Panc1 (cell line): Measurements from ENCODE around the gene IFNAR2. TPM values are rescaled to one million over a fixed set of nuclear protein-coding genes. Genes with fewer than 3 reads are reported as not detected.

Source experiments
- ATAC-seq: fragments of 200-7000 bp; cut with Tn5 transposase; 2 replicates; pipeline ENCODE4 v1.9.1; 2020; ENCODE audit warnings: mild to moderate bottlenecking, moderate library complexity
- BruUV-seq: library from RNA; stranded (reverse); fragments of 400-500 nt; replicated peaks from 2 replicates; lab custom pipeline; 2021; lab: Mats Ljungman, UMichigan
- CTCF ChIA-PET: fragments of 300-600 bp; sonication (Branson Sonifier 250); formaldehyde crosslinking; loops from one replicate; lab custom pipeline; 2022; ENCODE audit warnings: antibody characterized with exemption; lab: Charles Lee
- POLR2A ChIA-PET: fragments of 300-600 bp; sonication (Branson Sonifier 250); formaldehyde crosslinking; loops from one replicate; lab custom pipeline; 2022; ENCODE audit warnings: antibody characterized with exemption; lab: Charles Lee
- DNase-seq: peaks from one replicate; pipeline ENCODE4 v3.0.0-alpha.2; 2010; ENCODE audit warnings: low read depth, low spot score
- H3K27ac ChIP-seq: 2 replicates; pipeline ENCODE4 v1.5.1; 2011; ENCODE audit warnings: mild to moderate bottlenecking, low read length, inconsistent platforms
- H3K27me3 ChIP-seq: fragments of 200-500 bp; sonication (Bioruptor generic); 2 replicates; pipeline ENCODE4 v1.6.0; 2014; ENCODE audit warnings: low read length, inconsistent platforms; ENCODE audit not compliant: control insufficient read depth, insufficient read depth
- H3K36me3 ChIP-seq: fragments of 200-500 bp; sonication (Bioruptor generic); 2 replicates; pipeline ENCODE4 v1.5.1; 2014; ENCODE audit warnings: inconsistent platforms, mild to moderate bottlenecking, low read length, moderate library complexity; ENCODE audit not compliant: control insufficient read depth, insufficient read depth
- H3K4me1 ChIP-seq: 2 replicates; pipeline ENCODE4 v1.5.1; 2011; ENCODE audit warnings: inconsistent platforms, mild to moderate bottlenecking, low read length, moderate library complexity; ENCODE audit not compliant: control insufficient read depth, insufficient read depth
- H3K4me3 ChIP-seq, 2 experiments: 2 replicates each; pipeline ENCODE4 v1.5.1; 2011 to 2012; ENCODE audit warnings: low read depth in 2 of 2, low read length in 2 of 2, mild to moderate bottlenecking in 2 of 2, inconsistent platforms in 1 of 2, moderate library complexity in 1 of 2
- H3K9me3 ChIP-seq: fragments of 200-500 bp; sonication (Bioruptor generic); 2 replicates; pipeline ENCODE4 v1.5.1; 2014; ENCODE audit warnings: low read depth, mild to moderate bottlenecking, inconsistent platforms, low read length, moderate library complexity; ENCODE audit not compliant: control insufficient read depth, insufficient read depth
- POLR2AphosphoS5 ChIP-seq: IDR thresholded peaks from 2 replicates; pipeline ENCODE4 v1.6.1; 2012; ENCODE audit warnings: mild to moderate bottlenecking, low read depth, low read length, moderate library complexity
- SIN3A ChIP-seq: IDR thresholded peaks from 2 replicates; pipeline ENCODE4 v1.6.1; 2012; ENCODE audit warnings: low read depth, mild to moderate bottlenecking, low read length, moderate library complexity, borderline replicate concordance; ENCODE audit not compliant: insufficient read depth
- TCF7L2 ChIP-seq: IDR thresholded peaks from 2 replicates; pipeline ENCODE4 v1.6.1; 2011; ENCODE audit warnings: mild to moderate bottlenecking, low read depth, low read length, inconsistent platforms
- in situ Hi-C: cut with HindIII; loops from 2 replicates; pipeline ENCODE4 v1.10.0; 2016; ENCODE audit warnings: low sequenced_read_pairs, low pct_unique_long_range_greater_than_20kb
- intact Hi-C: fragments of 100-400 bp; cut with micrococcal nuclease; formaldehyde crosslinking; loops from one replicate; pipeline ENCODE4 v1.10.0; 2022; ENCODE audit not compliant: unreplicated experiment
- total RNA-seq: library from RNA; stranded (reverse); gene quantifications from one replicate; pipeline ENCODE4 v1.2.1, GENCODE V29; 2021; ENCODE audit not compliant: unreplicated experiment
- TF ChIP-seq, protein P1 (sequence below), 2 experiments: IDR thresholded peaks; 2 replicates each; pipeline ENCODE4 v1.6.1; 2011 to 2012; ENCODE audit warnings: low read depth in 2 of 2, control low read depth in 1 of 2, low read length in 1 of 2, mild to moderate bottlenecking in 1 of 2, moderate library complexity in 1 of 2; ENCODE audit not compliant: insufficient read depth in 1 of 2
- TF ChIP-seq, protein P2 (sequence below): fragments of 450-650 bp; IDR thresholded peaks from 2 replicates; pipeline ENCODE4 v1.5.1; 2017; ENCODE audit warnings: mild to moderate bottlenecking

The IFNAR2 gene
- total RNA-seq, 1 experiment from 2014 or later, result 18.2 TPM

DNA sequence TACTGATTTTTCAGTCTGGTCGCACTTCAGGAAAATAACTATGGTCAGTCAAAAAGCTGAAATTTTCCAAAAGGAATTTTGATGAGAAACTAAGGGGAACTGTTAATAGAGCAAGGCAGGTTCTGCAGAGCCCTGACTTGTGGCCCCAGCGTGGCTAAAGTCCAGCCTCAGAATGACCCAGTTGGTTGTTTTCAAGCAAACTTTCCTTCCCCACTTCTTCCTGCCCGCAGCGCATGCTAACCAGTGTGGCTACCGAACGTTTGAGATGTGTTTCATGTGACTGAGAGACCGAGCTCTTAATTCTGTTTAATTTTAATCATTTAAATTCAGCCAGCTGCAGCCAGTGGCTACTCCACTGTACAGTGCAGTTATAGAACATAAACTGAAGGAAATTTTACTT lies 30.3 kb downstream of the IFNAR2 start:
- H3K4me1 ChIP-seq, result no peaks in the 10 kb centered on the region
- no peaks in the 10 kb centered on the region for H3K27me3 ChIP-seq
- no peak overlapping the region for H3K27ac ChIP-seq
- H3K9me3 ChIP-seq, result no peaks in the 10 kb centered on the region
- TF ChIP-seq TCF7L2 (no peak), SIN3A (no peak), POLR2AphosphoS5 (no peak)
- TF ChIP-seq, protein P1, sequence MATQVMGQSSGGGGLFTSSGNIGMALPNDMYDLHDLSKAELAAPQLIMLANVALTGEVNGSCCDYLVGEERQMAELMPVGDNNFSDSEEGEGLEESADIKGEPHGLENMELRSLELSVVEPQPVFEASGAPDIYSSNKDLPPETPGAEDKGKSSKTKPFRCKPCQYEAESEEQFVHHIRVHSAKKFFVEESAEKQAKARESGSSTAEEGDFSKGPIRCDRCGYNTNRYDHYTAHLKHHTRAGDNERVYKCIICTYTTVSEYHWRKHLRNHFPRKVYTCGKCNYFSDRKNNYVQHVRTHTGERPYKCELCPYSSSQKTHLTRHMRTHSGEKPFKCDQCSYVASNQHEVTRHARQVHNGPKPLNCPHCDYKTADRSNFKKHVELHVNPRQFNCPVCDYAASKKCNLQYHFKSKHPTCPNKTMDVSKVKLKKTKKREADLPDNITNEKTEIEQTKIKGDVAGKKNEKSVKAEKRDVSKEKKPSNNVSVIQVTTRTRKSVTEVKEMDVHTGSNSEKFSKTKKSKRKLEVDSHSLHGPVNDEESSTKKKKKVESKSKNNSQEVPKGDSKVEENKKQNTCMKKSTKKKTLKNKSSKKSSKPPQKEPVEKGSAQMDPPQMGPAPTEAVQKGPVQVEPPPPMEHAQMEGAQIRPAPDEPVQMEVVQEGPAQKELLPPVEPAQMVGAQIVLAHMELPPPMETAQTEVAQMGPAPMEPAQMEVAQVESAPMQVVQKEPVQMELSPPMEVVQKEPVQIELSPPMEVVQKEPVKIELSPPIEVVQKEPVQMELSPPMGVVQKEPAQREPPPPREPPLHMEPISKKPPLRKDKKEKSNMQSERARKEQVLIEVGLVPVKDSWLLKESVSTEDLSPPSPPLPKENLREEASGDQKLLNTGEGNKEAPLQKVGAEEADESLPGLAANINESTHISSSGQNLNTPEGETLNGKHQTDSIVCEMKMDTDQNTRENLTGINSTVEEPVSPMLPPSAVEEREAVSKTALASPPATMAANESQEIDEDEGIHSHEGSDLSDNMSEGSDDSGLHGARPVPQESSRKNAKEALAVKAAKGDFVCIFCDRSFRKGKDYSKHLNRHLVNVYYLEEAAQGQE (IDR thresholded peaks at IDR 0.05; ENCODE audit: insufficient read depth in 1 of 2, low read depth in 2 of 2, low read length in 1 of 2), result no peak
- TF ChIP-seq, protein P2, sequence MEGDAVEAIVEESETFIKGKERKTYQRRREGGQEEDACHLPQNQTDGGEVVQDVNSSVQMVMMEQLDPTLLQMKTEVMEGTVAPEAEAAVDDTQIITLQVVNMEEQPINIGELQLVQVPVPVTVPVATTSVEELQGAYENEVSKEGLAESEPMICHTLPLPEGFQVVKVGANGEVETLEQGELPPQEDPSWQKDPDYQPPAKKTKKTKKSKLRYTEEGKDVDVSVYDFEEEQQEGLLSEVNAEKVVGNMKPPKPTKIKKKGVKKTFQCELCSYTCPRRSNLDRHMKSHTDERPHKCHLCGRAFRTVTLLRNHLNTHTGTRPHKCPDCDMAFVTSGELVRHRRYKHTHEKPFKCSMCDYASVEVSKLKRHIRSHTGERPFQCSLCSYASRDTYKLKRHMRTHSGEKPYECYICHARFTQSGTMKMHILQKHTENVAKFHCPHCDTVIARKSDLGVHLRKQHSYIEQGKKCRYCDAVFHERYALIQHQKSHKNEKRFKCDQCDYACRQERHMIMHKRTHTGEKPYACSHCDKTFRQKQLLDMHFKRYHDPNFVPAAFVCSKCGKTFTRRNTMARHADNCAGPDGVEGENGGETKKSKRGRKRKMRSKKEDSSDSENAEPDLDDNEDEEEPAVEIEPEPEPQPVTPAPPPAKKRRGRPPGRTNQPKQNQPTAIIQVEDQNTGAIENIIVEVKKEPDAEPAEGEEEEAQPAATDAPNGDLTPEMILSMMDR, result no peak
- intact Hi-C loops, result no loop called here
- ChIA-PET POLR2A (no interaction called here), CTCF (no interaction called here)
- ATAC-seq, result no peak
- H3K36me3 ChIP-seq, result no peaks in the 10 kb centered on the region
- BruUV-seq, result no TSS peak
- H3K4me3 ChIP-seq, result no peak overlapping the region
- no peak for DNase-seq
- in situ Hi-C loops, result no loop called here

DNA sequence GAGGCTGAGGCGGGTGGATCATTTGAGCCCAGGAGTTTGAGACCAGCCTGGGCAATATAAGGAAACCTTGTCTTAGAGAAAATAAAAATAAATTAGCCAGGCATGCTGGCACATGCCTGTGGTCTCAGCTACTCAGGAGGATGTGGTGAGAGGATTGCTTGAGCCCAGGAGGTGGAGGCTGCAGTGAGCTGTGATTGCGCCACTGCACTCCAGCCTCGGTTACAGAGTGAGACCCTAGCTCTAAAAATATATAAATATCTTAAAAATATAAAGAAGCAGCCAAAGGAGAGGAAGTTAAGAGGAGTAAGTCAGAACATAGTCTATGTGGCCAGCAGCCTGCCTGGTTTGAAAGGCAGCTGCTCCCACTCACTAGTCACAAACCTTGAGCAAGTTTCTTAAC lies 31.9 kb downstream of the IFNAR2 start:
- H3K9me3 ChIP-seq, result no peaks in the 10 kb centered on the region
- BruUV-seq, result no TSS peak
- H3K4me1 ChIP-seq, result no peaks in the 10 kb centered on the region
- no peak overlapping the region for H3K4me3 ChIP-seq
- no peak overlapping the region for H3K27ac ChIP-seq
- CTCF ChIA-PET, result no interaction called here
- in situ Hi-C loops, result no loop called here
- POLR2A ChIA-PET, result interaction anchor here (0.7 kb wide), 1 partner anchor 166 kb away, joined by 3 read pairs; no protein-coding TSS in a partner anchor
- DNase-seq, result no peak
- no peak for ATAC-seq
- TF ChIP-seq TCF7L2 (no peak), POLR2AphosphoS5 (no peak), SIN3A (no peak)
- TF ChIP-seq, protein P2, result no peak
- TF ChIP-seq, protein P1 (IDR thresholded peaks at IDR 0.05; ENCODE audit: insufficient read depth in 1 of 2, low read depth in 2 of 2, low read length in 1 of 2), result no peak
- intact Hi-C loops, result no loop called here
- no peaks in the 10 kb centered on the region for H3K36me3 ChIP-seq
- no peaks in the 10 kb centered on the region for H3K27me3 ChIP-seq
